HL-60/S4 (cell line): ENCODE data around the gene KDM7A.
"Not testable (repeated sequence)": the region's sequence is repeated elsewhere in the genome, so short reads cannot be mapped to it uniquely, and the experiment has no call there.

ENCODE experiments used
- in situ Hi-C: fragments of 300-500 bp; cut with MboI; formaldehyde crosslinking; loops from 2 replicates; pipeline ENCODE4 v1.14.3; 2022; ENCODE audit warnings: low sequenced_read_pairs

The KDM7A gene

GRCh38 chr7:140201393-140201792 lies 24.6 kb upstream of the KDM7A start:
- in situ Hi-C loops, result no loop called here

DNA sequence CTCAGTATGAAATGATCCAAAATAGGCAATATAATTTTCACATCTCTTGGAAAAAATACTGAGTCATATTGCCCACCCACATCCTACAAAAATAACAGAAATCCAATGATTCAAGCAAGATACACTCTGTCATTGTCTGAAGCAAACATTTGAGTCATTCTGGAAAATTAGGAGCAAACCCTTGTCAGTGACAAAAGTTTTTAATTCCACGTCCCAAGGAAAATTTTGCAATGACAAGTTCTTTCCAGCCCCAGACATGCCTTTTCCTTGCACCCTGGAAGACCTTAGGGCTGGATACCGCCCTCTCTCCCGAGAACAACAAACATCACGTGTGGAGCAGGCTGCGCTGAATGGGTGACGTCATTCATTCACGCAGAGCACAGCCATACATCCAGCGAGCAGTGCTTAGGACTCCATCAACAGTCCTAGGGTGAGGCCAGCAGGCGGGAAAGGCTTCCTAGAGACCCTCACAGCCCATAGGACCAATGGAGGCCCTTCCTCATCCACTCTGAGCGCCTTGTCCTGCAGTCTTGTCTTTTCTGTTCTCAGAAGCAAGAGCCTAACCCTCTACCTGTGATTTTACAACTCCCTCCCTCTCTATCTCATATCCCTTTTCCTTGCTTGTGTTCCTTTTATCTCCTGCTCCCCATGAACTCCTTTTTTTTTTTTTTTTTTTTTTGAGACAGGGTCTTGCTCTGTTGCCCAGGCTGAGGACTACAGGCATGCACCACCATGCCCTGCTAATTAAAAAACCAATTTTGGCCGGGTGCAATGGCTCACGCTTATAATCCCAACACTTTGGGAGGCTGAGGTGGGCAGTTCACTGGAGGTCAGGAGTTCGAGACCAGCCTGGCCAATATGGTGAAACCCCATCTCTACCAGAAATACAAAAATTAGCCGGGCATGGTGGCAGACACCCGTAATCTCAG lies 23.5 kb upstream of the KDM7A start:
- in situ Hi-C loops, result no loop called here

GRCh38 chr7:140197938-140198337 lies 21.2 kb upstream of the KDM7A start:
- in situ Hi-C loops, result no loop called here

GRCh38 chr7:140197218-140197890 lies 20.6 kb upstream of the KDM7A start:
- in situ Hi-C loops, result no loop called here

DNA sequence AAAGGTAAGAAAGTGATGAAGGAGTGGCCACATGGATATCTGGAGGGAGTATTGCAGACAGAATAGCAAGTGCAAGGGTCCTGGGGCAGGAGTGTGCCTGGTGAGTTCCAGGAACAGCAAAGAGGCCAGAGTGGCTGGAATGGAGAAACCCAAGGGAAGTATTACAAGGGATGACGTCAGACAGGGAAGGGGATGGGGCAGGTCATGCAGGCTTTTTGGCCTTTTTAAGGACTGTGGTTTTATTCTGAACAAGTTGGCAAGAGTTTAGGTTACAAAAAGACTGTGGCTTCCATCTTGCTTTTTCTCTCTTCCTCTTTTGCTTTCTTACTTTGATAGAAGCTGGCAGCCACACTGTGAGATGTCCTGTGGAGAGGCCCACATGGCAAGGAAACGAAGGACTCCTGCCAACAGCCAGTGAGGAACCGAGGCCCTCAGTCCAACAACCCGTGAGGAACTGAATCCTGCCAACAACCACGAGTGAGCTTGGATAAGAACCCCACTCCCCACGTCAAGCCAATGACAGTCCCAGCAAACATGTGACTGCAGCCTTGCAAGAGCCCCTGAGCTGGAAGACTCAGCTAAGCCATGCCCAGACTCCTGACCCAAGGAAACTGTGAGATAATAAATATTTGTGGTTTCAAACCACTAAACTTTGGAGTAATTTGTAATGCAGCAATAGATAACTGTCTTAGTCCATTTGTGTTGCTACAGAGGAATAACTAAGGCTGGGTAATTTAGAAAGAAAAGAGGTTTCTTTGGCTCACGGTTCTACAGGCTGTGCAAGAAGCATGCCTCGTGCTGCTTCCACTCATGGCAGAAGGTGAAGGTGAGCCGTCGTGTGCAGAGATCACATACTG lies 19.8 kb upstream of the KDM7A start:
- in situ Hi-C loops, result no loop called here

DNA sequence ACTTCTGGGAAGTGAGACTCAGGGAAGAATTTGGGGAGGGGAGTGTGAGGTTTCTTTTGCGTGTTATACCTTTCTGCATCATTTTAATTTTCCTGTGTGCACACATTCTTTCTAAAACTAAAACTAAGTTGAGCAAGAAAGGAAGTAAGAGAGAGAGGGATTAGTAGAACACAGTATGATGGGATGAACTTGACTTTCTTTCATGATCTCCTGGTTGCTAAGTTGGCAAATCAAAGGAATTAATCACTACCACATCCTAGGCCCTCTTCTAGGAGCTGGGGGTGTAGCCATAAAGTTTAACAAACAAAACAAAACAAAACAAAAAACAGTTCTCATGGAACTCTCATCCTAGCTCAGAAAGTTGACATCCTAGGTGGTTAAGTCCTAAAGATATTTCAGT lies 19.1 kb upstream of the KDM7A start:
- in situ Hi-C loops, result no loop called here

- in situ Hi-C loops, result no loop called here
These were observed 15.8 kb upstream of the KDM7A start for GRCh38 chr7:140192620-140193019.

DNA sequence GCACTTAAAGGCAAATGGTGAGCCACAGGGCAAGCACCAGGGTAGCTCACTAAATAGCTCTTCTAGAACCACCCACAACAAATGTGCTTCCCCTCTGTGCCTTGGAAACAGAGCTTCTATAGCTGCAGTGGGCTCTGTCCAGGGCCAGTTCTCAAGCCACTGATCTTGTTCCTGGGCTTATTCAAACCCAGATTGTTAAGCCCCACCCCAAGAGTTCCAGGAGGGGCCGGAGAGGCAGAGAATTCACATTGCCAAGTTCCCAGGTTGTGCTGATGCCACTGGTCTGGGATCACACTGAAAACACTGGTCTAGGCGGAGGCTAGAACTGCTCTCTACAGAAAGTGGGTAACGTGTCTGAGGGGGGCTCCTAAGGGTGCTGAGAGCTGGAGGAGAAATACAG lies 15.4 kb upstream of the KDM7A start:
- in situ Hi-C loops, result no loop called here

DNA sequence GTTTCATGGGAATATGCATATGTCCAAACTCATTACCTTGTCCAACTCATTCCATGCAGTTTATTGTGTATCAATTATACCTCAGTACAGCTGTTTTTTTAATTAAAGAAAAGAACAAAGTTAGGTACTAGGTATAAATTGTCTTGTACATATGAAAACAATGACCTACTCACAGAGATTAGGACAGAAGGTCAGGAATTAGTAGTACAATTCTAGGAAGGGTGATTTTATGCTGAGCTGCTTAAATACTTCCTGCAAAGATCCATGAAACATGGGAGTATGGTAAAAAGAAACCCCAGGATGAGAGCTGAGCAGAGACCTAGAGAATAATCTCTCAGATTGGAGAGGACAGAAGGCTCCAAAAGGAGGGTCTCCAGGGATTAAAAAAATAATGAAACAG lies 13.8 kb upstream of the KDM7A start:
- in situ Hi-C loops, result no loop called here

DNA sequence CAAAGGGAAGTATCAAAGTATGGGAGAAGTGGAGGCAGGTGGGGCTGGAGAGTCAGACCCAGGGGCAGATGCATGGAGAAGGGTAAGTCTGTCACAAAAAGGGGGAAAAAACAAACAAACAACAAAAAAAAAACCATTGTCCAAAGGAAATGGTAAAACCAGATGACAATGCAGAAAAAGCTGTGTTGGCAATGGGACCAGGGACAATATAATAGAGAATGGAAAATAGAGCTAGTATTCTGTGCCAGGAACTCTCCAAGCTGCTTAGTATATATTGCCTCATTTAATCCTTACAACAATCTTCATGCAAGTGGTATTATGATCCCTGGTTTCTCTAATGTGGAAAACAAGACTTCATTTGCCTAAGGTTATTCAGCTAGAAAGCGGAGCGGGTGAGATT lies 13.1 kb upstream of the KDM7A start:
- in situ Hi-C loops, result no loop called here

DNA sequence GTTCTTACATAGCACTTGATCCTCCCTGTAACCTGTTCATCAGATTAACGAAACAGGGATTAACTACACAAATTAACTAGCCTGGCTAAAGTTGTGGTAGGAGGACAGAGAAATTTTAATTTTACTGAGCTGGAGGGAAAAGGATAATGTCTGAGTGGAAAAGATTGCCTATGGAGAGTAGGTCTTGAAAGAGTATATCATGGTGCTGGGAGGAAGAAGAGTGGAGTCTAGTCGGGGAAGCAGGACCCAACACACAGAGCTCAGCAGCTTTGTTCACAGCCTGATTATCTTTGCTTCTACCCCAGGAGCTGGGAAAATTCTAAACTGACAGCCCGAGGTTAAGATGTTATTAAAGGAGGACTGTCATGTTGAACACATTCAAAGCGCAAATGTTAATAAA lies 6.1 kb upstream of the KDM7A start:
- in situ Hi-C loops, result no loop called here

- in situ Hi-C loops, result no loop called here
These were observed 2.6 kb upstream of the KDM7A start for GRCh38 chr7:140179339-140179738.

DNA sequence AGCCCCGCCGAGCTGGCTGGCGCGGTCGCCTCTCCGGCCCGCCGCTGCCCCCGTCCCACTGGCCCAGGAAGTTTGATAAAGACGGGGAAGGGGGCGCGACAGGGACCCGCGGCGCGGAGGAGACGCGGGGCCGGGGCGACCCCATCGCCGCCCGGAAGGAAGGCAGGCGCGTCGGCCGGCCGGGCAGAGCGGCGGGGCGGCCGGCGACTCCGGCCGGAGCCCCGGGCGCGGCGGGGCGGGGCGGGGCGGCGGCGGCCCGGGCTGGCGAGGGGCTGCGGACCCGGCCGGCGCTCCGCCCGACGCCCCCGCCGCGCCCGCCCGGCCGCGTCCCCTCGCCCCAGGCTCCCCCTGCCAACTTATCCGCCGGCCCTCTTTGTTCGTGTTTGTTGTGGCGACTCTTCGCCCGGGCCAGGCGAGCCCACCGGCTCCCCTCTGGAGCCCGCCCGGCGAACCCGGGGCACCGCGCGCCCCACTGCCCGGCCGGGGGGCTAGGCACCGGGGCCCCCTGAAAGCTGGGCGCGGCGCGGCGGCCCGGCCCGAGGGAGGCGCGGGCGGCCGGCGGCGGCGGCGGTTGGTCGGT lies 571 bp downstream of the KDM7A start:
- in situ Hi-C loops, result no loop called here

DNA sequence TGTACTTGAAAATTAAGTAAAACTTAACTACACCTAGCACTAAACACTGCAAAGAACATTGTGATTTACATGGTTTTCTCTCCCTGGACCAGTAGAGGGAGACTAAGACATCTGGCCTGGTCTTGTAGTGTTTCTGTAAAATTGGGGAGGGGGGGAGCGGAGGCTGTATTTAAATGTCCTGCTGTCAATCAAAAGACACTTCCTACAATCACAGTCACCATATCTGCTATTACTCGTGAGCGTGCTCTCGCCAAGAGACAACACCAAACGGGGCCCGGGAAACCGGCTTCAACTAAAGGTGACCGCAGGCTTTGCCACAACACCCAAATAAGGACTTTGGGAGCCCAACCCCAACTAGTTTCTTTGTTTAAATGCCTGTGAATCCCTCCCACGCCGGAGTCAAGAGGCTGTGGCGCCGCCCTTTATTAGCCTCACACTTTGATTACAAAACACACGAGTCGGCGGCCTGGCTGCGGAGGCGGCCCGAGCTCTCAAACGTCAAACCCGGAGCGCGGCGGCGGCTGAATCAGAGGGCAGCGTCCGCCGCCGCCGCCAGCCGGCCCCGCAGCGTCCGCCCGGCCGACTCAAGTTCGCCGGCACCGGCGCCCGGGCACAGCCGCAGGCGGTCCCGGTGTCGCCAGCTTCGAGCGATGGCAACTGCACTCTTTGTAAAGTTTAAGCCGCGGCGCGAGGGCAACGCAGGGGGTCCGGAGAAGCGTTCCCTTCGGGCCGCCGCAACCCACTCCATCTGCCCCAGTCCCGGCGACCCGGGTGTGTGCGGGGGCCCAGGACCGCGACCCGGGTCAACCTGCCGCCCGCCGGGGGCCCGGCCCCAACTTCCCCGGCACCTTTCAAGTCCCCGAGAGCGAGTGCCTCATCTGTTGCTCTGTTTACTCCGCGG lies 1.3 kb downstream of the KDM7A start:
- in situ Hi-C loops, result no loop called here

DNA sequence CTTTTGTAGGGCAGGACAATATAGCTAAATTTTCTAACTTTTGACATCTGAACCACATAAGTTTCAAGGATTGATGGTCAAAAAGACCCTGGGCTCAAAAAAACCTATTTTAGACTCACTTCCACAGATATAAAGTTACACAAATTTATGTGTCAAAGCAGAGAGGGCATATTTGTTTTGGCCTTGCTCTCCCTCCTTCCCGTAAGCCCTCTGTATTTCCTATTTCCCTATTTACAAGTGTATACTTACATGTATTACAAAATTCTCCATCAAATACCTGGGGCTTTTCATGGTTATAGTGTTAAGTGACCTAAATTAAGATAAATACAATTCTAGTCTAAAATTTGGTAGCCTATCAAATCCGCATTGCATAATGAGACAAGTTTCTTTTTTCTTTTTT lies 2.6 kb downstream of the KDM7A start:
- in situ Hi-C loops, result no loop called here

DNA sequence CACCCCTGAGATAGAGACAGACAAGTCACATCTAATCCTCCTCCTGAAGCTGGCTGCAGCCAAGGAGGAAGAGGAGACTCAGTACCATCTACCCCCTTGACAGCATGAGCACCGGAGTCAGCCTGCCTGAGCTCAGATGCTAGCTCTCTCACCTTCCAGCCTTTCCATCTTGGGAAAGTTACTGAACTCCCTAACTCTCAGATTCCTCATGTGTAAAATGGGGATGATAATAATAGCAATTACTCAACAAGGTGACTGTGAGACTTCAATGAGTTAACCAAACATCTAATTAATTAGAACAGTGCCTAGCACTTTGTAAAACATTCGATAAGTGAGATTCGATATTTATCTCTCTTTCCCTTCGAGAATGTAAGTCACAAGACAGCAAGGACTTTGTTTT lies 6.4 kb downstream of the KDM7A start:
- in situ Hi-C loops, result no loop called here

DNA sequence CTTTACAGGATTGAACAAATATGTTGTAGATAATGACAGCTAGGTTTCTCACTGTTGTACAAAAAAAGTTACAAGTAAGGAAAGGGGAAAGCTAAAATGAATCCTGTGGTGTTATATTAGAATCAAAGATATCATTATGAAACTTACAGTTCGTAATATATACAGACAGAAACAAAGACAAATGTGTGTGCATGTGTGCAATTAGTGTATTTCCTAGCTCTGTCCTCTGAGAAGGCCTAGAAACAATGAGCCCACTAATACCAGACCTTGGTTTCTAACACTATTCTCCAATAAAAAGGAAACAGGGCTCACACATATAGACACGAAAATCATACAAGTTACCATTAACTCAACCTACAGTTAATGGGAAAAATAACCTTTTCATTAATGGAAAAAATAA lies 8.0 kb downstream of the KDM7A start:
- in situ Hi-C loops, result no loop called here

GRCh38 chr7:140165422-140165821 lies 11.4 kb downstream of the KDM7A start:
- in situ Hi-C loops, result no loop called here

GRCh38 chr7:140162081-140162480 lies 14.7 kb downstream of the KDM7A start:
- in situ Hi-C loops, result not testable (repeated sequence)

DNA sequence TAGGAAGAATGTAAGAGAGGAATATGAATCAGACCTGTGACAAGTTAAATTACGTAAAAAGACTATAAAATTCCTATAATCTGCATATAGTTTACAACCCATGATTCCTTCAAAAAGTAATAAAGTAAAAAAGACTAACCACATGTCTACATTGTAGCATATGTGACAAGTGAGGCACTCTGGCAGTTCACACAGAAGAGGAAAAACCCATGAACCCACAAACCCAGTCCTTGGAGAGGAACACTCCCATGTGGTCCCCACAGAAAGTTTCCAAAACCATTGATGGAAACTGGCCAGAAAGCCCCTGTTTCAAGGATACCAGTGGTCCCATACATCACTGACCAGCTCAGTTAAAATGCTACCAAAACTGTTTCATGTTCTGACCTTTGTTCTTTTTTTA lies 15.7 kb downstream of the KDM7A start:
- in situ Hi-C loops, result no loop called here
